ENCODE data around the gene UQCRC1.

Gene UQCRC1

GRCh38 chr3:48569808-48570450 lies 39.5 kb downstream of the UQCRC1 start:
- no peak for DNase-seq

- DNase-seq, result no peak
Measured at GRCh38 chr3:48569400-48569799, 40.0 kb downstream of the UQCRC1 start.

GRCh38 chr3:48568476-48568875 lies 41.0 kb downstream of the UQCRC1 start:
- DNase-seq, result no peak

GRCh38 chr3:48567500-48567899 lies 41.9 kb downstream of the UQCRC1 start:
- no peak for DNase-seq

- no peak for DNase-seq
Measured at GRCh38 chr3:48567090-48567489, 42.4 kb downstream of the UQCRC1 start.

- DNase-seq, result no peak
Measured at GRCh38 chr3:48566401-48566760, 43.1 kb downstream of the UQCRC1 start.

GRCh38 chr3:48565591-48566400 lies 43.6 kb downstream of the UQCRC1 start:
- no peak for DNase-seq

GRCh38 chr3:48565186-48565585 lies 44.3 kb downstream of the UQCRC1 start:
- no peak for DNase-seq

- no peak for DNase-seq
Measured at GRCh38 chr3:48564667-48565066, 44.8 kb downstream of the UQCRC1 start.

- DNase-seq, result no peak
Measured at GRCh38 chr3:48564022-48564421, 45.4 kb downstream of the UQCRC1 start.

GRCh38 chr3:48563382-48563918 lies 46.0 kb downstream of the UQCRC1 start, which contains the start of gene UCN2:
TSS of gene UCN2 (minus strand) at chr3:48563781. CDS start at chr3:48563124, 657 bp downstream.
- no peak for DNase-seq

GRCh38 chr3:48562367-48563095 lies 46.9 kb downstream of the UQCRC1 start:
- DNase-seq, result no peak

- peak; percentile 89 for DNase-seq
Measured at GRCh38 chr3:48561045-48561736, 48.3 kb downstream of the UQCRC1 start.

- no peak for DNase-seq
Measured at GRCh38 chr3:48560648-48561018, 48.8 kb downstream of the UQCRC1 start.

- no peak for DNase-seq
Measured at GRCh38 chr3:48558493-48559134, 50.8 kb downstream of the UQCRC1 start.

GRCh38 chr3:48556796-48557626 lies 52.4 kb downstream of the UQCRC1 start, which contains the start of gene PFKFB4:
TSS of gene PFKFB4 (minus strand) at chr3:48556803. CDS start at chr3:48556777, 26 bp downstream.
- DNase-seq, result peak; percentile 100

GRCh38 chr3:48555949-48556795 lies 53.3 kb downstream of the UQCRC1 start:
- no peak for DNase-seq

- DNase-seq, result no peak
Measured at GRCh38 chr3:48555231-48555948, 54.1 kb downstream of the UQCRC1 start.
